Type B pancreatic cell (in vitro differentiated cells): ENCODE results near the gene NTSR2. TPM values are rescaled to one million over a fixed set of nuclear protein-coding genes. Genes with fewer than 3 reads are reported as not detected.
A peak's percentile ranks its signal among the peaks of the same experiment; 100 is the strongest.

Experiments used
- DNase-seq: peaks from one replicate; pipeline ENCODE4 v3.0.0; 2021; ENCODE audit warnings: mixed read lengths; ENCODE audit not compliant: unreplicated experiment; ENCODE audit errors: extremely low spot score
- H3K27ac Mint-ChIP-seq: 2 replicates; pipeline ENCODE4 v1.8.0; 2021; ENCODE audit warnings: mild to moderate bottlenecking, mixed read lengths
- H3K27me3 Mint-ChIP-seq: 2 replicates; pipeline ENCODE4 v1.8.0; 2021; ENCODE audit warnings: mixed read lengths
- H3K36me3 Mint-ChIP-seq: 2 replicates; pipeline ENCODE4 v1.8.0; 2021; ENCODE audit warnings: mixed read lengths
- H3K4me1 Mint-ChIP-seq: one replicate; pipeline ENCODE4 v1.8.0; 2021; ENCODE audit warnings: mixed read lengths; ENCODE audit not compliant: unreplicated experiment
- H3K4me3 Mint-ChIP-seq: 2 replicates; pipeline ENCODE4 v1.8.0; 2021; ENCODE audit warnings: mild to moderate bottlenecking, mixed read lengths
- H3K9me3 Mint-ChIP-seq: 2 replicates; pipeline ENCODE4 v1.8.0; 2021; ENCODE audit warnings: mixed read lengths
- CTCF ChIP-seq: fragments of 200-600 bp; sonication (generic); conservative IDR thresholded peaks from 2 replicates; pipeline ENCODE4 v1.5.0; 2021; ENCODE audit warnings: antibody characterized with exemption, mild to moderate bottlenecking
- total RNA-seq: library from RNA; stranded (reverse); gene quantifications from 2 replicates; pipeline ENCODE4 v1.2.1, GENCODE V29; 2021; ENCODE audit warnings: low replicate concordance

The NTSR2 gene
- total RNA-seq, 1 donor from 2014 or later: not detected

- Mint-ChIP-seq H3K27ac (no peak overlapping the region), H3K4me1 (peaks cover 5% of the 10 kb centered on the region), H3K9me3 (no peaks in the 10 kb centered on the region), H3K27me3 (no peaks in the 10 kb centered on the region), H3K36me3 (no peaks in the 10 kb centered on the region), H3K4me3 (no peak overlapping the region)
- DNase-seq: no peak
- no peak for TF ChIP-seq CTCF
Measured at GRCh38 chr2:11651856-11652548, 18.0 kb downstream of the NTSR2 start.

GRCh38 chr2:11649093-11649492, 20.9 kb downstream of the NTSR2 start:
- no peak for DNase-seq
- Mint-ChIP-seq H3K36me3 (no peaks in the 10 kb centered on the region), H3K9me3 (no peaks in the 10 kb centered on the region), H3K4me1 (no peaks in the 10 kb centered on the region), H3K27ac (no peak overlapping the region), H3K27me3 (no peaks in the 10 kb centered on the region), H3K4me3 (no peak overlapping the region)
- no peak for TF ChIP-seq CTCF

GRCh38 chr2:11647834-11648600, 22.0 kb downstream of the NTSR2 start:
- Mint-ChIP-seq H3K9me3 (no peaks in the 10 kb centered on the region), H3K27ac (no peak overlapping the region), H3K4me3 (no peak overlapping the region), H3K36me3 (no peaks in the 10 kb centered on the region), H3K4me1 (no peaks in the 10 kb centered on the region), H3K27me3 (no peaks in the 10 kb centered on the region)
- DNase-seq: no peak
- peak; percentile 28 for TF ChIP-seq CTCF

- Mint-ChIP-seq H3K27me3 (no peaks in the 10 kb centered on the region), H3K4me1 (no peaks in the 10 kb centered on the region), H3K27ac (no peak overlapping the region), H3K36me3 (no peaks in the 10 kb centered on the region), H3K9me3 (no peaks in the 10 kb centered on the region), H3K4me3 (no peak overlapping the region)
- DNase-seq: no peak
- TF ChIP-seq CTCF: no peak
Measured at GRCh38 chr2:11646530-11646929, 23.5 kb downstream of the NTSR2 start.

- Mint-ChIP-seq H3K27me3 (no peaks in the 10 kb centered on the region), H3K27ac (no peak overlapping the region), H3K9me3 (no peaks in the 10 kb centered on the region), H3K4me1 (no peaks in the 10 kb centered on the region), H3K36me3 (peaks cover 8% of the 10 kb centered on the region), H3K4me3 (no peak overlapping the region)
- no peak for TF ChIP-seq CTCF
- DNase-seq: no peak
Measured at GRCh38 chr2:11644293-11644692, 25.7 kb downstream of the NTSR2 start.
